IPS-20b (cell line): Measurements from ENCODE around the gene DDAH1.

Experiments
- H3K27ac ChIP-seq: one replicate; pipeline ENCODE4 v1.5.1; 2013; ENCODE audit warnings: low read length
- H3K27me3 ChIP-seq: 2 replicates; pipeline ENCODE4 v1.6.1; 2013; ENCODE audit warnings: mild to moderate bottlenecking, low read length, inconsistent platforms; ENCODE audit not compliant: insufficient read depth
- H3K36me3 ChIP-seq: 2 replicates; pipeline ENCODE4 v1.6.1; 2013; ENCODE audit warnings: low read depth, mild to moderate bottlenecking, inconsistent platforms, low read length, moderate library complexity; ENCODE audit not compliant: insufficient read depth
- H3K4me1 ChIP-seq: 2 replicates; pipeline ENCODE4 v1.6.1; 2013; ENCODE audit warnings: mild to moderate bottlenecking, control low read depth, inconsistent platforms, low read length, moderate library complexity; ENCODE audit not compliant: insufficient read depth
- H3K4me3 ChIP-seq: 2 replicates; pipeline ENCODE4 v1.5.1; 2013; ENCODE audit warnings: mild to moderate bottlenecking, low read length, inconsistent platforms
- H3K9ac ChIP-seq: 2 replicates; pipeline ENCODE4 v1.6.1; 2013; ENCODE audit warnings: low read depth, mild to moderate bottlenecking, inconsistent platforms, low read length, moderate library complexity
- H3K9me3 ChIP-seq: 2 replicates; pipeline ENCODE4 v1.6.1; 2013; ENCODE audit warnings: mild to moderate bottlenecking, low read depth, low read length, inconsistent platforms; ENCODE audit not compliant: insufficient read depth

Gene DDAH1

GRCh38 chr1:85284202-85284601 is 180.8 kb downstream of the DDAH1 start:
- Histone ChIP-seq H3K27me3 (no peaks in the 10 kb centered on the region), H3K9ac (no peak overlapping the region), H3K4me3 (no peak overlapping the region), H3K9me3 (no peaks in the 10 kb centered on the region), H3K4me1 (peaks cover 15% of the 10 kb centered on the region; the same call in 1 of the 2 replicates), H3K36me3 (no peaks in the 10 kb centered on the region), H3K27ac (no peak overlapping the region)

DNA sequence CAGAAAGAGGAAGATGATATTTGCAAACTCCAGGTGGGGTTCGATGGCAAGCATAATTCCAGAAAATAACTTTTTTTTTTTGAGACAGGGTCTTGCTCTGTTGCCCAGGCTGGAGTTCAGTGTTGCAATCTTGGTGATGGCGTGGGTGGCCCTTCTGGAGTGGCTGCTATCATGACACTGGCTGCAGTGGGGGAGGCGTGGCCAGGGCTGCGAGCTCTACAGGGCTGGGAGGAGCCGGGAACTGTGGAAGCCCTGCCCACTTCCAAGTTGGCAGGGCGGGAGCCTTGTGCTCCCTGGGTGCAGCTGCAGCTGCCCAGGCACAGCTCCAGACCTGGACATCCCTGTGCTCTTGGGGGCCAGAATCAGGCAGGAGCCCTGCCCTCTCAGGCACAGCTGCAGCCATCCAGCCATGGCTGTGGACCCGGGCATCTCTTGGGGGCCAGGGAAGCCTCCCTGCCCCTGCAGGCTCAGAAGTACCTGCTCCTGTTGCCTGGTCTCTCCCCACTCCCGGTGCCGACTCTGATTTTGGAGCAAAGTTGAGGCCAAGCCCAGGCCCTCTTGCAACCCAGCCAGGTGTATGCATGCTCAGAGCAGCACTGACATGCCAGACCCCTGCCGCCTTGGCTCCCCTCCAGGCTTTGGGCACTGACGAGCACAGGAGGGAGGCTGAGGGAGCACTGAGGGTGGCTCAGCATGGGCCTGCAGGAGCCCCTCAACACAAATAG is 181.3 kb downstream of the DDAH1 start:
- H3K4me3 ChIP-seq, result no peak overlapping the region
- no peaks in the 10 kb centered on the region for H3K27me3 ChIP-seq
- H3K4me1 ChIP-seq, result peaks cover 15% of the 10 kb centered on the region; the same call in 1 of the 2 replicates
- no peak overlapping the region for H3K9ac ChIP-seq
- H3K27ac ChIP-seq, result no peak overlapping the region
- no peaks in the 10 kb centered on the region for H3K9me3 ChIP-seq
- H3K36me3 ChIP-seq, result no peaks in the 10 kb centered on the region

GRCh38 chr1:85282424-85282823 is 182.5 kb downstream of the DDAH1 start:
- Histone ChIP-seq H3K27ac (peak overlapping the region; percentile 7), H3K9ac (no peak overlapping the region), H3K4me1 (peaks cover 15% of the 10 kb centered on the region; the same call in 1 of the 2 replicates), H3K4me3 (no peak overlapping the region; the same call in 1 of the 2 replicates), H3K27me3 (no peaks in the 10 kb centered on the region), H3K9me3 (no peaks in the 10 kb centered on the region), H3K36me3 (no peaks in the 10 kb centered on the region)

- H3K27me3 ChIP-seq, result no peaks in the 10 kb centered on the region
- H3K4me3 ChIP-seq, result no peak overlapping the region
- no peak overlapping the region for H3K9ac ChIP-seq
- no peaks in the 10 kb centered on the region for H3K9me3 ChIP-seq
- H3K36me3 ChIP-seq, result no peaks in the 10 kb centered on the region
- H3K4me1 ChIP-seq, result peaks cover 18% of the 10 kb centered on the region; the same call in 1 of the 2 replicates
- H3K27ac ChIP-seq, result no peak overlapping the region
Observed at GRCh38 chr1:85280636-85281035, 184.3 kb downstream of the DDAH1 start.

GRCh38 chr1:85279458-85280080 is 185.4 kb downstream of the DDAH1 start:
- peaks cover 25% of the 10 kb centered on the region; the same call in 1 of the 2 replicates for H3K4me1 ChIP-seq
- no peaks in the 10 kb centered on the region for H3K9me3 ChIP-seq
- H3K9ac ChIP-seq, result no peak overlapping the region
- no peak overlapping the region for H3K27ac ChIP-seq
- H3K36me3 ChIP-seq, result no peaks in the 10 kb centered on the region
- no peaks in the 10 kb centered on the region for H3K27me3 ChIP-seq
- H3K4me3 ChIP-seq, result no peak overlapping the region

DNA sequence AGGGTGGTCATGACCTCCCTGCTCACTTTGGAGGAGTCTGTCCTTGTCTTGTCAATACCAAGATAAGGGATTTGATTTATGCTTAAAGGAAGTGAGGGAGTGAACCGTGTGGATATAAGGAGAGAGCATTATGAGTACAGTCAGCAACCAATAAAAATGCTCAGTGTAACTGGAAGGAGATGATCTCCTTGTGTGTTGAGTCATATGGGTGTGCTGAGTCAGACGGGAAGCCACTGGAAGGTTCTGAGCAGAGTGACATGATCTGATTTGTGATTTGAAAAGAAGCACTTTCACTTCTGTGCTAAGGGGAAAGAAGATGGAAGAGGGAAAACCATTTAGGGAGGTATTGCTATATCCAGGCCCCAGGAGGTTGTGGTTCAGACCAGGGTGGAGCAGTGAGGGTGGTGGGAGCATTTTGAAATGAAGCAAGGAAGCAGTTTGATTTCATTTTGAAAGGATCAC is 186.1 kb downstream of the DDAH1 start:
- no peak overlapping the region for H3K9ac ChIP-seq
- H3K4me1 ChIP-seq, result peaks cover 25% of the 10 kb centered on the region; the same call in 1 of the 2 replicates
- no peaks in the 10 kb centered on the region for H3K9me3 ChIP-seq
- H3K36me3 ChIP-seq, result no peaks in the 10 kb centered on the region
- H3K27me3 ChIP-seq, result no peaks in the 10 kb centered on the region
- H3K27ac ChIP-seq, result no peak overlapping the region
- H3K4me3 ChIP-seq, result no peak overlapping the region

- no peaks in the 10 kb centered on the region for H3K9me3 ChIP-seq
- no peak overlapping the region for H3K27ac ChIP-seq
- H3K4me3 ChIP-seq, result no peak overlapping the region
Observed at GRCh38 chr1:85277802-85278201, 187.2 kb downstream of the DDAH1 start.

GRCh38 chr1:85276978-85277639 is 187.8 kb downstream of the DDAH1 start:
- Histone ChIP-seq H3K4me3 (peak overlapping the region; percentile 87), H3K9me3 (no peaks in the 10 kb centered on the region), H3K27me3 (no peaks in the 10 kb centered on the region), H3K4me1 (peaks cover 15% of the 10 kb centered on the region; the same call in 1 of the 2 replicates), H3K36me3 (no peaks in the 10 kb centered on the region), H3K27ac (peak overlapping the region; percentile 85), H3K9ac (peak overlapping the region; percentile 74; the same call in 1 of the 2 replicates)

More at GRCh38 chr1:85277802-85278201, 187.2 kb downstream of the DDAH1 start:
- no peaks in the 10 kb centered on the region for H3K36me3 ChIP-seq
- H3K27me3 ChIP-seq, result no peaks in the 10 kb centered on the region
- H3K9ac ChIP-seq, result no peak overlapping the region
- H3K4me1 ChIP-seq, result peaks cover 22% of the 10 kb centered on the region; the same call in 1 of the 2 replicates

DNA sequence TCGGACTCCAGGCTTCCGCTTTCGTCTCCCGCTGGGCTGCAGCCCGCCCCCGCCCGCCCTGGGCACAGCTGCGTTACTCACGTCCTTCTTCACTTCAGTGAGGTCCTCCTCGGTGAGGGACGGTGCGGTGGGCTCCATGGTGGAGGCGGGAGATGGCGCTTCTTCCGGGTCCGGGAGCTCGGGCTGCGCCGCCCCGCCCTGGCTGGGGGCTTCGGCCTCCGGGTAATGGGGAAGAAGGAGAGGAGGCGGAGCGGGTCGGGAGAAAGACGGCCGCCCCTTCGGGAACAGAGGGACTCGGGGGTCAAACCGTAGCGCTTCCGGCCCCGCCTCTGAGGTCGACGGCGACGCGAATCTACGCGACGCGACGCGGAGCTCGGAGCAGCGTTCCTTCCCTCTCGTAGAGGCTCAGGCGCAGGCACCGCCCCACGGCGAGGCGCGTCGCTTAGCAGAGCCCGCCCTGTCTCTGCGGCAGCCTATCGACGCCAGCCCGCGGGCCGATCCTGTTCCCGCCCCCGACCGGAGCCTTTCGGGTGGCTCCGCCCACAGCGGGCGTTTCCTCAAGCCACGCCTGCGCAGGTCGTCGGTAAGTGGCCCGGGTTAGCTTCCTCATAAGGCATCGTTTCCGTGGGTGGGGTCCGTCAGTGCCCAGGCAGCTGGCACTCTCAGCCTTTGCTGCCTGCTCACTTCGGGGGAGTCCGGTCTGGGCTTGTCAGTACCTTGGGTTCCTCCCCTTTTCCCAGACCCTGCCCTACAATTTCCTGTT is 188.6 kb downstream of the DDAH1 start, which contains the start of gene BCL10:
Gene BCL10, minus strand, starts transcription at position 418 of the 763 bp plus-strand sequence. Its CDS starts 280 bp downstream, at position 138.
- H3K27me3 ChIP-seq, result no peaks in the 10 kb centered on the region
- no peaks in the 10 kb centered on the region for H3K9me3 ChIP-seq
- H3K27ac ChIP-seq, result peak within 1 kb of the TSS; percentile 85
- H3K36me3 ChIP-seq, result peaks cover 6% of the 10 kb centered on the region; the same call in 1 of the 2 replicates
- H3K9ac ChIP-seq, result peak within 1 kb of the TSS; percentile 85
- peak within 1 kb of the TSS; percentile 87 for H3K4me3 ChIP-seq
- H3K4me1 ChIP-seq, result peaks cover 13% of the 10 kb centered on the region; the same call in 1 of the 2 replicates

DNA sequence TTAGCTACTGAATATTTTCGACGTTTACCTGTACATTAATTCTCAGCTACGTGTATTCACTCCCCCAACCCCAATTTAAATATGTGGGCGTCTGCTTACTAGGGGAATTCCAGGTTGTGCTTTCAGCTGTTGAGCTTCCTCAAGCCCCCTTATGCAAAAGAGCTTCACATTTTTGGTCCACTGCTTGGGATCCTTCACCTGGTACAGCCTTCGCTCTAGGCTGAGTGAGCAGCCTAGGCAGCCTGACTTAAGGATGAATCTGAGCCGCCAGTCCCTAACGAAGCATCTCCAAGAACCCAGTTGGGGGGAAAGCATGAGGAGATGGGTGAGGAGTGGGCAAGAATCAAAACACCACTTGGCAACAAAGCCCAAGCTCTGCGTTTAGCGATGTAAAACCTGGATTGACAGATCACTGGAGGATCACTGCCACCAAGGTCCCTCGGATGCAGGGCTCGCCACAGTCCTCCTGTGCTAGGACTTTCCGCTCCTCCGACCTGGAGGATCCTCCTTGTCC is 189.2 kb downstream of the DDAH1 start:
- Histone ChIP-seq H3K36me3 (peaks cover 13% of the 10 kb centered on the region), H3K9me3 (no peaks in the 10 kb centered on the region), H3K27ac (peak overlapping the region; percentile 19), H3K4me1 (peaks cover 13% of the 10 kb centered on the region; the same call in 1 of the 2 replicates), H3K4me3 (peak overlapping the region; percentile 87), H3K9ac (peak overlapping the region; percentile 85), H3K27me3 (no peaks in the 10 kb centered on the region)
